Measurements from ENCODE around the gene VAV3.

The VAV3 gene

GRCh38 chr1:107531065-107531908, 433.7 kb downstream of the VAV3 start:
- DNase-seq (ENCODE audit: low spot score), result no peak

GRCh38 chr1:107530543-107530942, 434.4 kb downstream of the VAV3 start:
- no peak for DNase-seq (ENCODE audit: low spot score)

DNA sequence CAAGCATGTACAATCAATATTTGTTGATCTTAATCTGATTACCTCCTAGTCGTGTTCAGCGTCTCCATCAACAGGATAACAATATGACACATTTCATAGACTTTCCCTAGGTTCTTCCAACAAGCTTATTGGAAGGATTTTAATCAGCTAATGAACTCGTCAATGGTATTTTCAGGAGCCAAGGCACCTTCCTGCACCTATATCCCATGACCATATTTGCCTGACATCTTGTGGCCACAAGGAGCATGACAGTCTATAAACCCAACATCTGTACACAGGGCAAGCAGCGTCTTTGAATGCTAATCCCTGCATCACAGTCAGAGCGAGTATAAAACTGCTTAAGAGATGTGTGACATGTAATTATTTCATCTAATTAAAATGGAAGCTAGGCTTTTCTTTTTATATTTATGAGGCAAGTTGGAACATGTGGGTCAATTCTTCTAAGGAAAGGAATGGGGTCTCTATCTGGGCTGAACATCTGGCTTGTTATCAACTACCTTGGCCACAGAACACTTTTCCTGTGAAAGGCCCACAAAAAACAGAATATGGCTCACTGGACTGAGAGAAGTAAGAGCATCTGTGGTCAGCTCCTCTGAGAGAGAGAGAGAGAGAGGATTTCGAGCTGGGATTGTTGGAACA, 435.4 kb downstream of the VAV3 start:
- peak; percentile 71 for DNase-seq (ENCODE audit: low spot score)

- no peak for DNase-seq (ENCODE audit: low spot score)
Observed at GRCh38 chr1:107526524-107527198, 438.3 kb downstream of the VAV3 start.

DNA sequence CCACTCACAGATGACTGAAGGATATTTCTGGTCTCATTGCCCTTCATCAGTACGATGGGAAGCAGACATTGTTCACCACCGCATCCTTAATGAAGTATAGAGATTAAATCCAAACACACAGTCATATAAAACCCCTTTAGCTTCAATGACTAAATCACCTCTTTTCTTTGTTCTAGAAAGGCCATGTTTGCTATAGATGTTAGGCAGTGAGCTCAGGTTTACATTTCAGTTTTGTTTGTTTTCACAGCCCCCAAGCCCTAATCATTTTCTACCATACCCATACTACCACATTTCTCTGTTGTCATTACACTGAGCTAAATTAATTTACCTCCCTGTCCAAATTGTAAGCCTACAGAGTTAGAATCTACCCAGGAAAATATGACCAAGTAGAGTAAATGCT, 439.0 kb downstream of the VAV3 start:
- DNase-seq (ENCODE audit: low spot score), result no peak

DNA sequence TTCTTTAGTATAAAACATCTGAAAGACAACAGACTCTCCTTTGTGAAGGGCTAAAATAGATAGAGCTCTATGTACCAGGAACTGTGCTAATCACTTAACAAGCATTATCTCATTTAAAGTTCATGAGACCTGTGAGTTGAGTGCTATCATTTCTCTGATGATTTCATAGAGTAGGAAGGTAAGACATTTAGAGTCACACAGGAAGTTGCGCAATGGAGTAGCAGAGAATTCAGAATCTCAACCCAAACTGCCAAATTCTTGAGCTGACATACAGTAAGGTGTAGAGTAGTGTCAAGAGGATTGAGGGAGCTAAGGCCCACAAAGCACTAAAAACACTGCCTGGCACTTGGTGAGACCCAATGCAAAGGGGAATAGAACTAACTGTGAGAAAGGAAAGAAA, 439.8 kb downstream of the VAV3 start:
- no peak for DNase-seq (ENCODE audit: low spot score)

DNA sequence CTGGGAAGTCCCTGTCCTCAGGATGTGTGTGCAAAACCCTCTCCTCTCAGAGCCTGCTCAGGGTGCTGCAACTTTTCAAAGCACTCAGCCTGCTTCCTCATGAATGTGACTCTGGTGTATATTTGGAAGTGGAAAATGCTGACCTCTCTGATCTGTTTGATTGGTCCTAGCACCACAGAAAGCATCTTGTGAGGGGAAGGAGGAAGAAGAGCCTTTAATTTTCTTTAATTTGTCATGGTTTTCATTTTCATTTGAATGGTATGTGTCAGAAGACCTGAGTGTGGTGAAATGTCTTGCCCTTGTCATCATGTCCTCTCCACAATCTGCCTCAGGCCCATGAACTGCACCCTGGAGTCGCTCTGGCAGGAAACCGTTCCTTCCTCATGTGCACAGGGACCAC, 440.7 kb downstream of the VAV3 start:
- no peak for DNase-seq (ENCODE audit: low spot score)

GRCh38 chr1:107523736-107524135, 441.2 kb downstream of the VAV3 start:
- no peak for DNase-seq (ENCODE audit: low spot score)

GRCh38 chr1:107523061-107523460, 441.9 kb downstream of the VAV3 start:
- DNase-seq (ENCODE audit: low spot score), result no peak

All from iPS-NIHi11 (cell line).